Activated naive CD8-positive, alpha-beta T cell treated with anti-CD3 and anti-CD28 coated beads, Interleukin-2, amount 50 U/mL, for 24 hours (primary cell): Measurements from ENCODE around the gene MOB3C.

Experiments used
- ATAC-seq: fragments of 150-1000 bp; cut with Tn5 transposase; one replicate; pipeline ENCODE4 v1.10.0; 2021
- DNase-seq: peaks from one replicate; pipeline ENCODE4 v3.0.0; 2021
- H3K27ac Mint-ChIP-seq: one replicate; pipeline ENCODE4 v1.8.0; 2021; ENCODE audit warnings: mild to moderate bottlenecking, mixed read lengths
- H3K27me3 Mint-ChIP-seq: one replicate; pipeline ENCODE4 v1.8.0; 2021; ENCODE audit warnings: mixed read lengths
- H3K36me3 Mint-ChIP-seq: one replicate; pipeline ENCODE4 v1.8.0; 2021; ENCODE audit warnings: low read depth, mixed read lengths
- H3K4me1 Mint-ChIP-seq: one replicate; pipeline ENCODE4 v1.8.0; 2021; ENCODE audit warnings: mixed read lengths
- H3K4me3 Mint-ChIP-seq: one replicate; pipeline ENCODE4 v1.8.0; 2021; ENCODE audit warnings: mild to moderate bottlenecking, moderate library complexity, mixed read lengths
- H3K9me3 Mint-ChIP-seq: one replicate; pipeline ENCODE4 v1.8.0; 2021; ENCODE audit warnings: mixed read lengths

The MOB3C gene

GRCh38 chr1:46649764-46650163, 33.2 kb upstream of the MOB3C start:
- ATAC-seq = no peak
- DNase-seq = no peak
- Mint-ChIP-seq H3K4me1 (peaks cover 18% of the 10 kb centered on the region), H3K9me3 (peaks cover 4% of the 10 kb centered on the region), H3K36me3 (peaks cover 48% of the 10 kb centered on the region), H3K4me3 (no peak overlapping the region), H3K27me3 (no peaks in the 10 kb centered on the region), H3K27ac (no peak overlapping the region)

DNA sequence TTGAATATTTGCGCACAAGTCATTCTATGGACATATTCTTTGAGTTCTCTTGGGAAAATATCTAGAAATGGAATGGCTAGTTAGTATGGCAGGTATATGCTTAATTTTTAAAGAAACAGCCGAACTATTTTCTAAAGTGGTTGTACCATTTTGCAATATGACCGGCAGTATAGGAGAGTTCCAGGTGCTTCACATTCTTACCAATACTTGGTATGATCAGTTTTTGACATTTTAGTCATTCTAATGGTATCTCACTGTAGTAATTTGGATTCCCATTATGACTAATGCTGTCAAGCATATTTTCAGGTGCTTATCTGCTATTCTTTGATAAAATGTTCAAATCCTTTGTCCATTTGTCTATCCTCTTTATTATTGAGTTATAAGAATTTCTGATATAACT, 31.0 kb upstream of the MOB3C start:
- DNase-seq (no peak), ATAC-seq (peak; percentile 49)
- Mint-ChIP-seq H3K27ac (no peak overlapping the region), H3K4me3 (no peak overlapping the region), H3K4me1 (peaks cover 9% of the 10 kb centered on the region), H3K36me3 (peaks cover 36% of the 10 kb centered on the region), H3K9me3 (peaks cover 4% of the 10 kb centered on the region), H3K27me3 (no peaks in the 10 kb centered on the region)

GRCh38 chr1:46646844-46647243, 30.2 kb upstream of the MOB3C start:
- Mint-ChIP-seq H3K27ac (peak overlapping the region; percentile 20), H3K9me3 (peaks cover 4% of the 10 kb centered on the region), H3K27me3 (no peaks in the 10 kb centered on the region), H3K36me3 (peaks cover 31% of the 10 kb centered on the region), H3K4me3 (no peak overlapping the region), H3K4me1 (peaks cover 9% of the 10 kb centered on the region)
- peak; percentile 24 for ATAC-seq
- no peak for DNase-seq

GRCh38 chr1:46646331-46646730, 29.7 kb upstream of the MOB3C start:
- Mint-ChIP-seq H3K27me3 (no peaks in the 10 kb centered on the region), H3K9me3 (peaks cover 4% of the 10 kb centered on the region), H3K4me3 (no peak overlapping the region), H3K36me3 (peaks cover 30% of the 10 kb centered on the region), H3K4me1 (peaks cover 9% of the 10 kb centered on the region), H3K27ac (no peak overlapping the region)
- no peak for DNase-seq
- ATAC-seq = no peak

DNA sequence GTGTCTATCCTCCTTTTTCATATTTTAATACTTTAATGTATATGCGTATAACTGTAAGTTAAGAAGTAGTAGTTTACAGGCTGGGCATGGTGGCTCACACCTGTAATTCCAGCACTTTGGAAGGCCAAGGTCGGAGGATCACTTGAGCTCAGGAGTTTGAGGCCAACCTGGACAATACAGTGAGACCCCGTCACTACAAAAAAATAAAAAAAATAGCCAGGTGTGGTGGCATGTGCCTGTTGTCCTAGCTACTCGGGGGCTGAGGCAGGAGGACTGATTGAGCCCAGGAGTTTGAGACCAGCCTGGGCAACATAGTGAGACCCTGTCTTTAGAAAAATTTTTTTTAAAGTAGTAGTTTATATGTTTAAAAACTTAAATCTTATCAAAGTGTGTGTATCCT, 29.2 kb upstream of the MOB3C start:
- Mint-ChIP-seq H3K4me1 (peaks cover 9% of the 10 kb centered on the region), H3K27ac (no peak overlapping the region), H3K36me3 (peaks cover 27% of the 10 kb centered on the region), H3K27me3 (no peaks in the 10 kb centered on the region), H3K9me3 (peaks cover 4% of the 10 kb centered on the region), H3K4me3 (no peak overlapping the region)
- no peak for ATAC-seq
- no peak for DNase-seq

DNA sequence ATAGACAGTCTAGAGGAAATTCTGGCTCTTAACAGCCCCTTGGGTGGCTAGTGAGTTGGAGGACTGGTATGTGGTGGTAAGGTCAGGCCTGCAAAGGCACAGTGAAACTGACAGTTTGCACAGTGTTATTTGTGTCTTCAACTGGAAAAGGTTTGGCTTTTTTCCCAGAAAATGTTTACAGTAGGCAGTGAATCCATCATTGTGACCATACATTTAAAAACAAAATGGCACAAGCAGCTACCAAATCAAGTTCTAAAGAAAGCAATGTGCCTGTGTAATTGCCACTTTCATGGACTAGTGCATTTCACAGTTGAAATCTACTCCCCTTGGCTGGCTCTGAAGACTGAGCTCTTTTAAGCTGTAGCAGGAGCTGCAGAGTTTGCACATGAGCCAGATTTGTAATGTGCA, 26.8 kb upstream of the MOB3C start:
- Mint-ChIP-seq H3K4me1 (peaks cover 9% of the 10 kb centered on the region), H3K27me3 (no peaks in the 10 kb centered on the region), H3K27ac (no peak overlapping the region), H3K9me3 (no peaks in the 10 kb centered on the region), H3K36me3 (peaks cover 15% of the 10 kb centered on the region), H3K4me3 (no peak overlapping the region)
- DNase-seq (no peak), ATAC-seq (no peak)

DNA sequence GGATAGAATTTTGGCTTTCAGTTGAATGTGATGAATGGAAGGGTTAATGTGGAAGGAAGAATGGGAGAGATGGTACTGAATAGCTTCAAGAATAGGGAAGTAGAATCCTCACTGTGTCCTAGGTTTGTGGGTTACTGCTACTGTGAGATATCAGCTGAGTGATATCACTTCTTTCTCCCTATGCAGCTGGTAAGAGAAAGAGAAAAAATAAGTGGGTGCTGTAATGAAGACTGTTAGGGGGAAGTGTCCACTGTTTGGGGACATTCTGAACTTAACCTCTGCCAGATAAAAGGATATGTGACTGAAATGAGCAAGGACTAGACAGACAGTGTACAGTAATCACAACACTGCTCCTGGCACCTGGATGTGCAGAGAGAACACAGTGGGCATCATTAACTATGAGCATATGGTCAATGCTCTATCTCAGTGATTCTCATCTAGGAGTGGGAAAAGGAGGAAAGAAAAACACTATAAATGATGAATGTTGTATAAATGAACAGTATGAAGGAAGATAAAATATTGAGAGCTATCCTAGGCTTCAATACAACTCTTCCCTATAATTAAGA, 25.6 kb upstream of the MOB3C start:
- Mint-ChIP-seq H3K4me3 (no peak overlapping the region), H3K36me3 (peaks cover 11% of the 10 kb centered on the region), H3K27ac (no peak overlapping the region), H3K27me3 (no peaks in the 10 kb centered on the region), H3K4me1 (peaks cover 5% of the 10 kb centered on the region), H3K9me3 (no peaks in the 10 kb centered on the region)
- ATAC-seq = no peak
- DNase-seq = no peak

GRCh38 chr1:46639547-46639946, 22.9 kb upstream of the MOB3C start:
- no peaks in the 10 kb centered on the region for H3K27me3 Mint-ChIP-seq
- no peak overlapping the region for H3K27ac Mint-ChIP-seq
- no peaks in the 10 kb centered on the region for H3K4me1 Mint-ChIP-seq
- H3K9me3 Mint-ChIP-seq = no peaks in the 10 kb centered on the region
- ATAC-seq (no peak), DNase-seq (no peak)
- peaks cover 11% of the 10 kb centered on the region for H3K36me3 Mint-ChIP-seq
- no peak overlapping the region for H3K4me3 Mint-ChIP-seq

DNA sequence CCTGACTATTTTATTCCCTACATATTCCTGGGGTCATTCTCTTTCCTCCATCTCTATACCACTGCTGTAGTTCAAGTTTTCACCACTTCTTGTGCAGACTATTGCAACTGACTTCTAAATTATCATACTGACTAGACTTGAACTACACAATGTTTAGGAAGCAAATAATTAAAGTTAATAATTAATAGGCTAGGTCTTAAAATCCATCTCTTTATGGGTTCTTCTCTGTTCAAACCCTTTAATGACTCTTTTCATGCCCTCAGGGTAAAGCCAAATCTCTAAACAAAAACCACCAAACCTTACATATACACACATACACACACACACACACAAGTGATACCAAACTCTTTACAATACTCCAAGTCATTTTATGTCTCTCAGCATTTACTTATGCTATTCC, 22.3 kb upstream of the MOB3C start:
- peaks cover 11% of the 10 kb centered on the region for H3K36me3 Mint-ChIP-seq
- DNase-seq (no peak), ATAC-seq (no peak)
- H3K4me1 Mint-ChIP-seq = no peaks in the 10 kb centered on the region
- H3K27ac Mint-ChIP-seq = no peak overlapping the region
- H3K27me3 Mint-ChIP-seq = no peaks in the 10 kb centered on the region
- no peaks in the 10 kb centered on the region for H3K9me3 Mint-ChIP-seq
- H3K4me3 Mint-ChIP-seq = no peak overlapping the region

- no peaks in the 10 kb centered on the region for H3K9me3 Mint-ChIP-seq
- ATAC-seq = no peak
- H3K4me1 Mint-ChIP-seq = no peaks in the 10 kb centered on the region
- H3K27ac Mint-ChIP-seq = no peak overlapping the region
- H3K36me3 Mint-ChIP-seq = peaks cover 20% of the 10 kb centered on the region
- H3K27me3 Mint-ChIP-seq = no peaks in the 10 kb centered on the region
- H3K4me3 Mint-ChIP-seq = no peak overlapping the region
- DNase-seq = no peak
Measured at GRCh38 chr1:46637444-46638083, 21.0 kb upstream of the MOB3C start.

- Mint-ChIP-seq H3K4me1 (no peaks in the 10 kb centered on the region), H3K4me3 (no peak overlapping the region), H3K9me3 (no peaks in the 10 kb centered on the region), H3K27me3 (no peaks in the 10 kb centered on the region), H3K36me3 (peaks cover 25% of the 10 kb centered on the region), H3K27ac (no peak overlapping the region)
- no peak for ATAC-seq
- no peak for DNase-seq
Measured at GRCh38 chr1:46635205-46635604, 18.6 kb upstream of the MOB3C start.

DNA sequence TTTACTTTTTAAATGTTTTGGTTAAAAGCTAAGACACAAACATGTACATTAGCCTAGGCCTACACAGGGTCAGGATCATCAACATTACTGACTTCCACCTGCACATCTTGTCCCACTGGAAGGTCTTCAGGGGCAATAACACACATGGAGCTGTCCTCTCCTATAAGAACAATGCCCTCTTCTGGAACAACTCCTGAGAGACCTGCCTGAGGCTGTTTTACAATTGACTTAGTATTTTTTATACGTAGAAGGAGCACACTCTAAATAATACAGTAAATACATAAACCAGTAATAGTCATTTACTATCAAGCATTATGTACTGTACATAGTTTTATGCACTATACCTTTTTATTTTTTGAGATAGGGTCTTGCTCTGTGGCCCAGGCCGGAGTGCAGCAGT, 14.1 kb upstream of the MOB3C start:
- H3K9me3 Mint-ChIP-seq = no peaks in the 10 kb centered on the region
- ATAC-seq (no peak), DNase-seq (no peak)
- no peak overlapping the region for H3K27ac Mint-ChIP-seq
- no peaks in the 10 kb centered on the region for H3K4me1 Mint-ChIP-seq
- H3K36me3 Mint-ChIP-seq = peaks cover 20% of the 10 kb centered on the region
- H3K27me3 Mint-ChIP-seq = no peaks in the 10 kb centered on the region
- H3K4me3 Mint-ChIP-seq = no peak overlapping the region

DNA sequence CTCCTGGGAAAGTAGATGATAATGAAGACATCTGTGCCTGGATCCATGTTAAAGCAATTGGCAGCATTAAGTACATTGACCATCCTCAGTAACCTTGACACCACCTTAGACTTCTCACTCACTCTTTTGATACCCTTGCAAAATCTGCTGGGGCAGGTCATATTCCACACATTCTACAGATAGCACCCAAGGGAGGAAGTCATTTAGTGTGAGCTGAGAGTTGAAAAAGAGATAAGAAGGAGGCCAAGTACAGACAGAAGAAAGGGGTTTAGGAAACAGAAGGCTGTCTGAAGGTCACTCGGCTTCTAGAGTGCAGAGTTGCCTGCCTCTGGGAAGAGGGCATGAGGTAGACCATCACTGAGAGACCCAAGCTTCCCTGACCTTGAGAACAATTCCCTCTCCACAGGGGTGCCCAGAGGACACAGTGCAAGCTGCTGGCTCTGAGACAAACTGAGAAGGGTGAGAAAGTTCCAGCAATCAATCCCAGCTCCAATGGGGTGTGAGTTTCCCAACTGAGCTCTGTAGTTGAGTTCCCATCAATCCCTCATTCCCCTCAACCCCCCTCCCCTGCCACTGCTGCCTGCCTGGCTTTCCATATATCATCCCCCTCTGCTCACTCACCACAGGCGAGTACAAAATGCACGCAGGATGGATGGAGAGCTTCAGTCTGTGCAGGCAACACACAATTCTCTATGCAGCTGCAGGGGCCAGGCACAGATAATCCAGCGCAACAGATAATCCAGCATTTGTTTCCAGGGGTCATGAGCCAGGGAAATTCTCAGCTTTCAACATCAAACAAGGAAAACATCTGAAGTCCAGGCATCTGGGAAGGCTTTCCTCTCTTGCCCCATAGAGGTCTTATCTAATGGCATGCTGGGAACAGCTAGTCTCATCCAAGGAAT, 7.4 kb upstream of the MOB3C start:
- Mint-ChIP-seq H3K36me3 (no peaks in the 10 kb centered on the region), H3K9me3 (no peaks in the 10 kb centered on the region), H3K27me3 (no peaks in the 10 kb centered on the region), H3K4me3 (no peak overlapping the region), H3K4me1 (peaks cover 6% of the 10 kb centered on the region), H3K27ac (no peak overlapping the region)
- ATAC-seq (no peak), DNase-seq (no peak)

DNA sequence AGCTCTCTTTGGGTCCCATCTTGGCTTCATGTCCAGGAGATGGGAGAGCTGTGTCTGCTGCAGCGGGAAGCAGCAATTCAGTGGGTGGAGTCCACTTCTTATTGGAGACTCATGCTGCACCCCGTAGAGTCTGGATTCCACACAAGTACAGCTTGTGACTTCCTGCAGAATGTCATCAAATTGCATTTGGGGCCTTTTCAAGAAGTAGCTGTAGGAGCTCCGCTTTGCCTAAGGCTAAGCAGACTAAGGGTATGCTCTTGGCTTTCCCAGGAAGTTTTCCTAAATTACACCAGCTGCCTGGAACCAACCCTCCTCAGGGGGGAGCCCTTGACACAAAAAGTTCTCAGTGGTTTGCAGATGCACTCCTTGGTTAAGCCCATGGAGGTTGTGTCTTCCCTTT, 5.7 kb upstream of the MOB3C start:
- no peak overlapping the region for H3K27ac Mint-ChIP-seq
- no peaks in the 10 kb centered on the region for H3K9me3 Mint-ChIP-seq
- ATAC-seq (no peak), DNase-seq (no peak)
- H3K27me3 Mint-ChIP-seq = no peaks in the 10 kb centered on the region
- no peaks in the 10 kb centered on the region for H3K36me3 Mint-ChIP-seq
- peaks cover 17% of the 10 kb centered on the region for H3K4me1 Mint-ChIP-seq
- H3K4me3 Mint-ChIP-seq = no peak overlapping the region

DNA sequence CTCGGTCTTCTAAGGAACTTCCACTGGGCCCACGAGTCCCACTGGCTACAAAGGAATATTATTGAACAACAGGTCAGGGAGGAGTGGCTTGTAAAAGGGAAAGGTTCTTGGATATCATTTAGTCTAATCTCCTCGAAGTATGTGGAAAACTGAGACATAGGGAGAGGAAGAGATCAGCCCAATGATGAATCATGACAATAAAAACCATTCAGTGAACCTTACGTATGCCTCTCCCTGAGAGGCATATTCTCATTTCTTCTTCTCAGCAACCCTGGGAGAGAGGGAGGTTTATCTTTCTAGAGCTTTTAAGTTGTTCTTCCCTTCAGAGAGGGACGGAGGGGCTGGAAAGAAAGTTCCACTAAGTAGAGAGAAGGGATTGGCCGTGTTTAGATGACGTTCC, 5.3 kb upstream of the MOB3C start:
- Mint-ChIP-seq H3K36me3 (no peaks in the 10 kb centered on the region), H3K27ac (no peak overlapping the region), H3K4me3 (no peak overlapping the region), H3K4me1 (peaks cover 21% of the 10 kb centered on the region), H3K27me3 (no peaks in the 10 kb centered on the region), H3K9me3 (no peaks in the 10 kb centered on the region)
- ATAC-seq (no peak), DNase-seq (no peak)
